HG03045 (cell line): ENCODE results near the gene CCN2.
"Not testable (repeated sequence)": the region's sequence is repeated elsewhere in the genome, so short reads cannot be mapped to it uniquely, and the experiment has no call there.

Experiments used
- ATAC-seq: cut with Tn5 transposase; IDR thresholded peaks from one replicate; pipeline ENCODE4 v1.9.1; 2021; ENCODE audit warnings: mild to moderate bottlenecking, moderate library complexity; ENCODE audit not compliant: unreplicated experiment

CCN2 gene

GRCh38 chr6:131946404-131946991, 4.7 kb downstream of the CCN2 start:
- no peak for ATAC-seq

- no peak for ATAC-seq
Observed at GRCh38 chr6:131945971-131946370, 5.2 kb downstream of the CCN2 start.

- no peak for ATAC-seq
Observed at GRCh38 chr6:131937703-131938631, 13.2 kb downstream of the CCN2 start.

GRCh38 chr6:131937226-131937625, 13.9 kb downstream of the CCN2 start:
- no peak for ATAC-seq

- ATAC-seq = no peak
Observed at GRCh38 chr6:131936156-131936555, 15.0 kb downstream of the CCN2 start.

GRCh38 chr6:131931063-131931750, 20.0 kb downstream of the CCN2 start:
- ATAC-seq = no peak

- ATAC-seq = no peak
Observed at GRCh38 chr6:131929976-131930375, 21.2 kb downstream of the CCN2 start.

GRCh38 chr6:131929264-131929663, 21.9 kb downstream of the CCN2 start:
- no peak for ATAC-seq

GRCh38 chr6:131924881-131925474, 26.2 kb downstream of the CCN2 start:
- ATAC-seq = no peak

GRCh38 chr6:131923356-131923755, 27.8 kb downstream of the CCN2 start:
- no peak for ATAC-seq

- ATAC-seq = no peak
Observed at GRCh38 chr6:131920656-131921055, 30.5 kb downstream of the CCN2 start.

- ATAC-seq = no peak
Observed at GRCh38 chr6:131918650-131919355, 32.4 kb downstream of the CCN2 start.

GRCh38 chr6:131917763-131918649, 33.2 kb downstream of the CCN2 start:
- ATAC-seq = no peak

- ATAC-seq = no peak
Observed at GRCh38 chr6:131917318-131917717, 33.9 kb downstream of the CCN2 start.

- ATAC-seq = no peak
Observed at GRCh38 chr6:131916847-131917246, 34.3 kb downstream of the CCN2 start.

- not testable (repeated sequence) for ATAC-seq
Observed at GRCh38 chr6:131916091-131916796, 34.9 kb downstream of the CCN2 start.

- no peak for ATAC-seq
Observed at GRCh38 chr6:131914967-131915751, 36.0 kb downstream of the CCN2 start.

GRCh38 chr6:131914234-131914633, 36.9 kb downstream of the CCN2 start:
- no peak for ATAC-seq
